IMR-90 (cell line): ENCODE measurements around the gene MPC1. TPM values are rescaled to one million over a fixed set of nuclear protein-coding genes. Genes with fewer than 3 reads are reported as not detected.

Source experiments
- ATAC-seq: fragments of 200-7000 bp; cut with Tn5 transposase; 2 replicates; pipeline ENCODE4 v1.9.1; 2020; ENCODE audit warnings: low read depth, mild to moderate bottlenecking, moderate library complexity
- BruUV-seq: library from RNA; stranded (reverse); fragments of 400-500 nt; replicated peaks from 2 replicates; lab custom pipeline; 2021; lab: Mats Ljungman, UMichigan
- CTCF ChIA-PET: fragments of 300-600 bp; formaldehyde crosslinking; extraction: SDS; loops from one replicate; lab custom pipeline; 2021; ENCODE audit warnings: antibody characterized with exemption; lab: Yijun Ruan, JAX
- POLR2A ChIA-PET: fragments of 300-600 bp; sonication (Branson Sonifier 250); formaldehyde crosslinking; loops from one replicate; lab custom pipeline; 2022; ENCODE audit warnings: antibody characterized with exemption; ENCODE audit not compliant: unreplicated experiment; lab: Charles Lee
- DNase-seq: peaks from one replicate; pipeline ENCODE4 v3.0.0; 2013
- H2AFZ ChIP-seq: replicated peaks from 2 replicates; pipeline ENCODE3; 2013; ENCODE audit warnings: low read length, mild to moderate bottlenecking; ENCODE audit not compliant: poor library complexity
- H2AK5ac ChIP-seq: 2 replicates; pipeline ENCODE4 v1.6.1; 2013; ENCODE audit warnings: low read depth, low read length, inconsistent platforms
- H2AK9ac ChIP-seq: replicated peaks from 2 replicates; pipeline ENCODE3; 2013; ENCODE audit warnings: mild to moderate bottlenecking, low read depth, low read length, moderate library complexity; ENCODE audit not compliant: poor library complexity
- H2BK120ac ChIP-seq: 2 replicates; pipeline ENCODE4 v1.6.1; 2013; ENCODE audit warnings: low read depth, low read length, inconsistent platforms
- H2BK15ac ChIP-seq: 3 replicates; pipeline ENCODE4 v1.6.1; 2013; ENCODE audit warnings: low read depth, low read length, inconsistent platforms
- H2BK20ac ChIP-seq: 2 replicates; pipeline ENCODE4 v1.6.1; 2013; ENCODE audit warnings: low read depth, mild to moderate bottlenecking, inconsistent platforms, low read length, moderate library complexity
- H2BK5ac ChIP-seq: 2 replicates; pipeline ENCODE4 v1.6.1; 2013; ENCODE audit warnings: mild to moderate bottlenecking, low read depth, low read length, inconsistent platforms; ENCODE audit not compliant: poor library complexity, severe bottlenecking
- H3K14ac ChIP-seq: replicated peaks from 2 replicates; pipeline ENCODE4 v1.6.1; 2013; ENCODE audit warnings: low read depth, low read length, inconsistent platforms
- H3K18ac ChIP-seq: 2 replicates; pipeline ENCODE4 v1.6.1; 2013; ENCODE audit warnings: low read depth, low read length, control low read depth
- H3K23ac ChIP-seq: 2 replicates; pipeline ENCODE4 v1.6.1; 2013; ENCODE audit warnings: low read depth, low read length, inconsistent platforms
- H3K27ac ChIP-seq: 2 replicates; pipeline ENCODE4 v1.5.1; 2013; ENCODE audit warnings: mild to moderate bottlenecking, control low read depth, low read length; ENCODE audit not compliant: insufficient read depth
- H3K27me3 ChIP-seq: 2 replicates; pipeline ENCODE4 v1.6.1; 2013; ENCODE audit warnings: low read length; ENCODE audit not compliant: control insufficient read depth, insufficient read depth
- H3K36me3 ChIP-seq: 2 replicates; pipeline ENCODE4 v1.6.1; 2013; ENCODE audit warnings: low read length, mixed read lengths; ENCODE audit not compliant: control insufficient read depth, insufficient read depth
- H3K4ac ChIP-seq: 2 replicates; pipeline ENCODE4 v1.6.1; 2013; ENCODE audit warnings: low read depth, low read length, inconsistent platforms
- H3K4me1 ChIP-seq: 2 replicates; pipeline ENCODE4 v1.6.1; 2013; ENCODE audit warnings: low read length, mixed read lengths; ENCODE audit not compliant: control insufficient read depth, insufficient read depth
- H3K4me2 ChIP-seq: 2 replicates; pipeline ENCODE4 v1.6.1; 2013; ENCODE audit warnings: low read depth, mild to moderate bottlenecking, control low read depth, low read length, moderate library complexity
- H3K4me3 ChIP-seq: 2 replicates; pipeline ENCODE4 v1.5.1; 2013; ENCODE audit warnings: low read depth, mild to moderate bottlenecking, control low read depth, low read length, moderate library complexity; ENCODE audit not compliant: insufficient read depth
- H3K56ac ChIP-seq: 2 replicates; pipeline ENCODE4 v1.6.1; 2013; ENCODE audit warnings: low read length, inconsistent platforms; ENCODE audit not compliant: insufficient read depth; ENCODE audit errors: extremely low read depth
- H3K79me1 ChIP-seq, 2 experiments: 2 replicates each; pipeline ENCODE4 v1.6.1; 2013; ENCODE audit warnings: low read length in 2 of 2, inconsistent platforms in 1 of 2, low read depth in 1 of 2
- H3K9ac ChIP-seq: 2 replicates; pipeline ENCODE4 v1.6.1; 2013; ENCODE audit warnings: low read depth, low read length, control low read depth
- H3K9me1 ChIP-seq: 2 replicates; pipeline ENCODE4 v1.6.1; 2013; ENCODE audit warnings: low read length, inconsistent platforms; ENCODE audit not compliant: insufficient read depth
- H3K9me3 ChIP-seq: 2 replicates; pipeline ENCODE4 v1.6.1; 2013; ENCODE audit warnings: low read length; ENCODE audit not compliant: control insufficient read depth, insufficient read depth
- H4K20me1 ChIP-seq: 2 replicates; pipeline ENCODE4 v1.6.1; 2013; ENCODE audit warnings: low read length, inconsistent platforms; ENCODE audit not compliant: insufficient read depth
- H4K5ac ChIP-seq: 2 replicates; pipeline ENCODE4 v1.6.1; 2013; ENCODE audit warnings: mild to moderate bottlenecking, low read depth, low read length, control low read depth
- H4K8ac ChIP-seq, 2 experiments: 2 replicates each; pipeline ENCODE4 v1.6.1; 2013; ENCODE audit warnings: low read depth in 2 of 2, low read length in 2 of 2, control low read depth in 1 of 2, inconsistent platforms in 1 of 2
- H4K91ac ChIP-seq: 2 replicates; pipeline ENCODE4 v1.6.1; 2013; ENCODE audit warnings: low read depth, low read length, inconsistent platforms; ENCODE audit not compliant: insufficient read depth
- MAZ ChIP-seq: IDR thresholded peaks from 2 replicates; pipeline ENCODE4 v1.6.1; 2012; ENCODE audit warnings: low read depth, mild to moderate bottlenecking, low read length, improper control_type of control experiment, moderate library complexity, borderline replicate concordance
- WGBS, 2 experiments: methylation state at CpG; one replicate each; pipeline versions ENCODE4 v1.1.5 to v1.1.7; 2013; ENCODE audit warnings: missing lambda C conversion rate in 2 of 2; ENCODE audit not compliant: insufficient read length in 1 of 2; ENCODE audit errors: extremely low coverage in 2 of 2; 5-methylcytosine and 5-hydroxymethylcytosine counted together
- dilution Hi-C: fragments of 300-500 bp; cut with HindIII; formaldehyde crosslinking; loops from one replicate; pipeline ENCODE4 v1.14.3; 2018; ENCODE audit warnings: low sequenced_read_pairs; ENCODE audit not compliant: unreplicated experiment
- in situ Hi-C: fragments of 300-500 bp; cut with MboI; formaldehyde crosslinking; loops from 3 replicates; pipeline ENCODE4 v1.14.3; 2019; ENCODE audit warnings: low sequenced_read_pairs, inconsistent platforms, mixed read lengths
- intact Hi-C: fragments of 100-400 bp; cut with micrococcal nuclease; formaldehyde crosslinking; loops from 2 replicates; pipeline ENCODE4 v1.10.0; 2022
- polyA plus RNA-seq, 3 experiments: library from polyadenylated mRNA; depleted of rRNA; stranded (reverse); fragments of >200 nt; gene quantifications; 2 replicates each; pipeline ENCODE4 v1.2.3, GENCODE V29; 2012; ENCODE audit warnings: low replicate concordance in 1 of 3
- total RNA-seq: library from RNA; depleted of rRNA; stranded (reverse); fragments of >200 nt; gene quantifications from 2 replicates; pipeline ENCODE4 v1.2.3, GENCODE V29; 2012

Gene MPC1
- total and polyA plus RNA-seq, 2 of the 4 experiments (the other 2 are of a cell fraction): 10.9 to 12.0 TPM

DNA sequence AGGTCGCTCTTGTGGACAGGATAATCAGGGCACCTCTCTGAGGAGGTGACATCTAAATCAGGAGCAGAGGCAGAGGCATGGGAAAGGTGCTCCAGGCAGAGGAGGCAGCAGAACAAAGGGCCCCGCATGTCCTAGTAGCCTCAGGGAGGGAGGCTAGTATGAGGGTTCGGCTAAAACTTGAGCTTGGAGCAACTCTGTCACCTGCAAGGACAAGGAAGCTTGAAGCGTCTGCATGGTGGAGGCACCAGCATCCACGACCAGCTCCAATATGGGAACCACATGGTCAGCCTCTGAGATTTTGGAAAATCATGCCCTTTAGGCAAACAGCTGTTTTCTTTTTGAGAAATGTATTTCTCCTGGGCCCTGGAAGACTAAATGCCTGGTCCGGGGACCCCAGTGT lies 13.0 kb upstream of the MPC1 start:
- Histone ChIP-seq H3K79me1 (no peaks in the 10 kb centered on the region), H3K4me2 (no peak overlapping the region), H2AK9ac (no peak overlapping the region), H4K91ac (no peak overlapping the region), H3K56ac (no peak overlapping the region), H3K36me3 (no peaks in the 10 kb centered on the region), H2BK120ac (no peak overlapping the region), H2BK5ac (no peak overlapping the region), H3K9me1 (no peaks in the 10 kb centered on the region), H2BK15ac (no peak overlapping the region), H2AK5ac (no peak overlapping the region), H4K20me1 (no peaks in the 10 kb centered on the region), H2AFZ (no peak overlapping the region), H3K14ac (no peak overlapping the region), H2BK20ac (no peak overlapping the region), H3K4me3 (no peak overlapping the region), H4K8ac (no peak overlapping the region), H3K9ac (no peak overlapping the region), H3K27ac (no peak overlapping the region), H3K27me3 (peaks cover 24% of the 10 kb centered on the region), H3K18ac (no peak overlapping the region), H3K4ac (no peak overlapping the region), H3K9me3 (peaks cover 3% of the 10 kb centered on the region; the same call in 1 of the 2 replicates), H3K4me1 (no peaks in the 10 kb centered on the region), H4K5ac (no peak overlapping the region), H3K23ac (no peak overlapping the region)
- POLR2A ChIA-PET: no interaction called here
- no TSS peak for BruUV-seq
- intact Hi-C loops (no loop called here), dilution Hi-C loops (no loop called here), in situ Hi-C loops (loop anchor here (5.0 kb wide), 1 partner anchor 118 kb away; no protein-coding TSS in a partner anchor)
- WGBS, 2 experiments: 67% methylated on average over 2 of the region's 6 CpGs; no CpG with 5 or more reads in 1 of the 2 experiments
- CTCF ChIA-PET: no interaction called here
- ATAC-seq: no peak
- no peak for DNase-seq
- TF ChIP-seq MAZ: no peak
